ENCODE measurements around the gene COQ4.

COQ4 gene

DNA sequence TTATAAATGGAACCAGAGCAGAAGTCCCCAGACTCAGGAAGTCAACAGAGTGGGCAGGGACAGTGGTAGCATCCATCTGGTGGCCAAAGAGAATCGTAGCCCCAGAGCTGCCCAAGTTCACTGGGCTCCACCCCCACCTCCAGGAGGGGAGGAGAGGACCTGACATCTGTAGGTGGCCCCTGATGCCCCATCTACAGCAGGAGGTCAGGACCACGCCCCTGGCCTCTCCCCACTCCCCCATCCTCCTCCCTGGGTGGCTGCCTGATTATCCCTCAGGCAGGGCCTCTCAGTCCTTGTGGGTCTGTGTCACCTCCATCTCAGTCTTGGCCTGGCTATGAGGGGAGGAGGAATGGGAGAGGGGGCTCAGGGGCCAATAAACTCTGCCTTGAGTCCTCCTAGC, 38.2 kb downstream of the COQ4 start:
- H3K4me3 ChIP-seq (ENCODE audit: insufficient read depth, low read depth, low read length): no peak overlapping the region
- no peak overlapping the region for H3K27ac ChIP-seq (ENCODE audit: insufficient read depth, low read depth, low read length, poor library complexity, severe bottlenecking)
- H3K36me3 ChIP-seq (ENCODE audit: control insufficient read depth, insufficient read depth, low read length): no peaks in the 10 kb centered on the region
- H3K4me1 ChIP-seq (ENCODE audit: control insufficient read depth, insufficient read depth, low read length): peaks cover 25% of the 10 kb centered on the region
- WGBS, 2 experiments: 64 to 83% methylated on average over 2 of the region's 2 CpGs
- peaks cover 21% of the 10 kb centered on the region for H3K27me3 ChIP-seq (ENCODE audit: control insufficient read depth, insufficient read depth, low read length, poor library complexity, severe bottlenecking)
- no peaks in the 10 kb centered on the region for H3K9me3 ChIP-seq (ENCODE audit: control insufficient read depth, low read length)

DNA sequence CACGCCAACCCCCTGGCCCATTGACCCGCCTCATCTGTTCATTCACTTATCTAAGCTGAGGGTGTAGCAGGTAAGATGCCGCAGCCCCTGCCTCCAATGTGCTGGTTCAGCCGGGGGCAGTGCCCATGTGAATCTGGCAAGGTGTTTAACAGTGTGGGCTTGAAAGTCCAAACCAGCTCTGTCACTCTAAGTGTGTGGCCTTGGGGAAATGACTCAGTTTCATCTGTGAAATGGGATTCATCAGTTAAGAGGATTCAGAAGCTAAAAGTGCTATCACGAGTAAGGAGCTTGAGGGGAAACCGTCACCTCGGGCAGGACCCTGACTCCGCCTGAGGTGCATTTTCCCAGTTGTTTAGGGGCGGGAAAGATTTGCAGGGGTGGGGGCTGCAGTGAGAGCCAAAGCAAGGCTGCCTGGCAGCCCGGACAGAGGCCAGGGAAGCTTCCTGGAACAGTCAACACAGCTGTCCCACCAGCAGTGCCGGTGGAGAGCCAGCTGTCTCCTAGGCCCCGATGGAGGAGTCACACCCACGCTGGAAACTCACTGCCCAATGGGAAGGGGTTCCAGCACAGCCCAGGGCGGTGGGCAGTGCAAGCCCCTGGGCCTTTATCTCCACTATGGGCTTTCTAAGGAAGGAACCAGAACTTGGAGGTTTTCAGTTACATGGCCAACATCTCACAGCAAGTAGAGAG, 38.8 kb downstream of the COQ4 start:
- no peak overlapping the region for H3K4me3 ChIP-seq (ENCODE audit: insufficient read depth, low read depth, low read length)
- H3K27me3 ChIP-seq (ENCODE audit: control insufficient read depth, insufficient read depth, low read length, poor library complexity, severe bottlenecking): peaks cover 21% of the 10 kb centered on the region
- no peaks in the 10 kb centered on the region for H3K9me3 ChIP-seq (ENCODE audit: control insufficient read depth, low read length)
- H3K36me3 ChIP-seq (ENCODE audit: control insufficient read depth, insufficient read depth, low read length): no peaks in the 10 kb centered on the region
- peaks cover 26% of the 10 kb centered on the region for H3K4me1 ChIP-seq (ENCODE audit: control insufficient read depth, insufficient read depth, low read length)
- no peak overlapping the region for H3K27ac ChIP-seq (ENCODE audit: insufficient read depth, low read depth, low read length, poor library complexity, severe bottlenecking)
- 70 to 73% methylated on average over 14 of the region's 14 CpGs for WGBS, 2 experiments

GRCh38 chr9:128361986-128362646, 39.5 kb downstream of the COQ4 start:
- Histone ChIP-seq H3K36me3 (ENCODE audit: control insufficient read depth, insufficient read depth, low read length) (no peaks in the 10 kb centered on the region), H3K4me1 (ENCODE audit: control insufficient read depth, insufficient read depth, low read length) (peaks cover 26% of the 10 kb centered on the region), H3K27ac (ENCODE audit: insufficient read depth, low read depth, low read length, poor library complexity, severe bottlenecking) (no peak overlapping the region), H3K4me3 (ENCODE audit: insufficient read depth, low read depth, low read length) (no peak overlapping the region), H3K27me3 (ENCODE audit: control insufficient read depth, insufficient read depth, low read length, poor library complexity, severe bottlenecking) (peaks cover 27% of the 10 kb centered on the region), H3K9me3 (ENCODE audit: control insufficient read depth, low read length) (no peaks in the 10 kb centered on the region)
- WGBS, 2 experiments: 23 to 24% methylated on average over 20 of the region's 20 CpGs

GRCh38 chr9:128362774-128363173, 40.1 kb downstream of the COQ4 start:
- H3K4me1 ChIP-seq (ENCODE audit: control insufficient read depth, insufficient read depth, low read length): peaks cover 26% of the 10 kb centered on the region
- H3K27me3 ChIP-seq (ENCODE audit: control insufficient read depth, insufficient read depth, low read length, poor library complexity, severe bottlenecking): peaks cover 34% of the 10 kb centered on the region
- no peaks in the 10 kb centered on the region for H3K9me3 ChIP-seq (ENCODE audit: control insufficient read depth, low read length)
- H3K4me3 ChIP-seq (ENCODE audit: insufficient read depth, low read depth, low read length): no peak overlapping the region
- 92 to 98% methylated on average over 3 of the region's 3 CpGs for WGBS, 2 experiments
- H3K36me3 ChIP-seq (ENCODE audit: control insufficient read depth, insufficient read depth, low read length): no peaks in the 10 kb centered on the region
- no peak overlapping the region for H3K27ac ChIP-seq (ENCODE audit: insufficient read depth, low read depth, low read length, poor library complexity, severe bottlenecking)

- Histone ChIP-seq H3K27ac (ENCODE audit: insufficient read depth, low read depth, low read length, poor library complexity, severe bottlenecking) (peak overlapping the region; percentile 99), H3K4me3 (ENCODE audit: insufficient read depth, low read depth, low read length) (no peak overlapping the region)
- WGBS, 2 experiments: 43 to 47% methylated on average over 4 of the region's 4 CpGs
Observed at GRCh38 chr9:128365525-128365924, 42.9 kb downstream of the COQ4 start.

DNA sequence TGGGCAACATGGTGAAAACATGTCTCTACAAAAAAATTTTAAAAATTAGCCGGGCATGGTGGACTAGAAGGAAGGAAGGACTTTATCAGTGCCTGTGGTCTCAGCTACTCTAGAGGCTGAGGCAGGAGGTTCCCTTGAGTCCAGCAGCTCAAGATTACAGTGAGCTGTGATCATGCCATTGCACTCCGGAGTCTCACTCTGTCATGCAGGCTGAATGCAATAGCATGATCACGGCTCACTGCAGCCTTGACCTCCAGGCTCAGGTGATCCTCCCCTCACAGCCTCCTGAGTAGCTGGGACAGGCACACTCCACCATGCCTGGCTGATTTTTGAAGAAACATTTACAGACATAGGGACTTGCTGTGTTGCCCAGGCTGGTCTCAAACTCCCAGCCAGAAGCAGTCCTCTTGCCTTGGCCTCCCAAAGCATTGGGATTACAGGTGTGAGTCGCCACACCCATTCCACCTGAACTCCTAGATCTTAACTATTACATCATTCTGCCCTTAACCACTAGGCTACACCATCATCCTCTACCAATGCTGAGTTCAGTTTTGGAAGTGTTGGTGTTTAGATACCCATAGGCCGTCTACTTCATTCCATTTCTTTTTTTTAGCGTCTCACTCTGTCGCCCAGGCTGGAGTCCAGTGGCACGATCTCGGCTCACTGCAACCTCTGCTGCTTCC, 46.5 kb downstream of the COQ4 start:
- H3K4me3 ChIP-seq (ENCODE audit: insufficient read depth, low read depth, low read length): no peak overlapping the region
- no peaks in the 10 kb centered on the region for H3K9me3 ChIP-seq (ENCODE audit: control insufficient read depth, low read length)
- H3K4me1 ChIP-seq (ENCODE audit: control insufficient read depth, insufficient read depth, low read length): peaks cover 26% of the 10 kb centered on the region
- 93 to 96% methylated on average over 9 of the region's 9 CpGs for WGBS, 2 experiments
- H3K27me3 ChIP-seq (ENCODE audit: control insufficient read depth, insufficient read depth, low read length, poor library complexity, severe bottlenecking): peaks cover 16% of the 10 kb centered on the region
- no peak overlapping the region for H3K27ac ChIP-seq (ENCODE audit: insufficient read depth, low read depth, low read length, poor library complexity, severe bottlenecking)
- H3K36me3 ChIP-seq (ENCODE audit: control insufficient read depth, insufficient read depth, low read length): no peaks in the 10 kb centered on the region

More at GRCh38 chr9:128365525-128365924, 42.9 kb downstream of the COQ4 start:
- peaks cover 31% of the 10 kb centered on the region for H3K4me1 ChIP-seq (ENCODE audit: control insufficient read depth, insufficient read depth, low read length)
- H3K36me3 ChIP-seq (ENCODE audit: control insufficient read depth, insufficient read depth, low read length): no peaks in the 10 kb centered on the region
- peaks cover 35% of the 10 kb centered on the region for H3K27me3 ChIP-seq (ENCODE audit: control insufficient read depth, insufficient read depth, low read length, poor library complexity, severe bottlenecking)
- H3K9me3 ChIP-seq (ENCODE audit: control insufficient read depth, low read length): no peaks in the 10 kb centered on the region

GRCh38 chr9:128370367-128370751, 47.7 kb downstream of the COQ4 start:
- H3K27ac ChIP-seq (ENCODE audit: insufficient read depth, low read depth, low read length, poor library complexity, severe bottlenecking): no peak overlapping the region
- H3K4me3 ChIP-seq (ENCODE audit: insufficient read depth, low read depth, low read length): peak overlapping the region; percentile 83
- peaks cover 15% of the 10 kb centered on the region for H3K27me3 ChIP-seq (ENCODE audit: control insufficient read depth, insufficient read depth, low read length, poor library complexity, severe bottlenecking)
- peaks cover 16% of the 10 kb centered on the region for H3K4me1 ChIP-seq (ENCODE audit: control insufficient read depth, insufficient read depth, low read length)
- no peaks in the 10 kb centered on the region for H3K9me3 ChIP-seq (ENCODE audit: control insufficient read depth, low read length)
- no peaks in the 10 kb centered on the region for H3K36me3 ChIP-seq (ENCODE audit: control insufficient read depth, insufficient read depth, low read length)

DNA sequence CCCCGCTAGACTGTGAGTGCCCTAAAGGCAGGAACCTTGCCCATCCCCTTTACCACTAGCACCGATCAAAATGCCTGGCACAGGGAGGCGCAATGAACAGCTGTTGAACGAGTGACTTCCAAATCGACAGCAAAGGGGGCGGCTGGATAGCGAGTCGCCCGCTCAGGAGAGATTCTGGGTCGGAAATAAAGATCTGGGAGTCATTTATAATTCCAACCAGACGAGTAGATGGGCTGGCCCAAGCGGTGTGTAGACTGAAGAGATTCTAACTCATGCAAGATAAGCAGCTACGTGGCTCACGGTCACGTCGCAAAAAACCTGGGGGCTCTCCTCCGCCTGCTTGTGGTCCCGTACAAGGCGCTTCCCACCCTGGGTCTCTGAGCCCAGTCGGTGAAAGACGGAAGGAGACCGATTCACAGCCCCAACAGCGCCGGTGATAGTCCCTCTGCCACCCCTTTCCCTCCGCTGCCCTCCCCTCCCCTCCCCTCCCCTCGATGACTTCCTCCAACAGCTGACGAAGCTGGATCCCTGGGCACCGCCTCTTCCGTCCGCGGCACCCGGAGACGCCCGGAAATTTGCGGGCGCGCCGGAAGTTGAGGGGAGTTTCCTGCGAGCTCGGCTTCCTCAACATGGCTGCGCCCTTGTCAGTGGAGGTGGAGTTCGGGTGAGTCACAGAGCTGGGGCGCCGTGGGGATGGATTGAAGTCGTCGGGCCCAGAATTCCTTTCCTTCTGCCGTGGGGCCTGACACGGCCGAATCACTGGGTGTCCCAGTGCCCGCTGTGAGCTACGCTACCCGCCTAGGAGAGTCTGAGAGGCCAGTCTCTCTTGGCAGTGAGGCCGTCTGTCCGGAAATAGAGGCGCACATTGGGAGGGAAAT, 48.4 kb downstream of the COQ4 start, which contains the start of gene URM1:
URM1 (plus strand) TSS at position 623 of the 878 bp plus-strand sequence; CDS start at position 630, 7 bp downstream.
- 1% methylated on average over 55 of the region's 55 CpGs for WGBS, 2 experiments
- peaks cover 10% of the 10 kb centered on the region for H3K4me1 ChIP-seq (ENCODE audit: control insufficient read depth, insufficient read depth, low read length)

DNA sequence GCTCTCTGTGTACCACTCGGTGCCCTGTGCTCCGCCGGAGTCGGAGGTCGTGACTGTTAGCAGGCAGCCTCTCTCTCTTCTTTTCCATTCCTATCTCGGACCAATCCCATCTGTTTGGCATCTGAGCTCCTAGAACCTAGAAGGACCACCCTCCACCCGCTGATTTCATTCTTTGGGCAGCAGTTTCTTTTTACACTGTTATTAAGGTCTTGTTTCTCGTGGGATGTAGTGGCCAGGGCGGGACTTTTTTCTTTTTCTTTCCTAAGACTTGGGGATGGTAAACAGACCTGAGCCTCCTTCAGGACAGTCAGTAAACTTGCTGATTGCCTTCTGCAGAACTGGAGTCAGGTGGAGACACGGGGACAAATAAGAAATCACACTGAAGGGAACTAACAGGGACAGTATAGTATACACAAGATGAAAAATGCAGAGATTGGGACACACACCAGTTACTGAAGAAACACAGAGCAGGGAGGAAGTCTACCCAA, 49.0 kb downstream of the COQ4 start:
- Histone ChIP-seq H3K4me1 (ENCODE audit: control insufficient read depth, insufficient read depth, low read length) (peaks cover 10% of the 10 kb centered on the region), H3K36me3 (ENCODE audit: control insufficient read depth, insufficient read depth, low read length) (no peaks in the 10 kb centered on the region), H3K9me3 (ENCODE audit: control insufficient read depth, low read length) (no peaks in the 10 kb centered on the region), H3K27me3 (ENCODE audit: control insufficient read depth, insufficient read depth, low read length, poor library complexity, severe bottlenecking) (peaks cover 12% of the 10 kb centered on the region), H3K27ac (ENCODE audit: insufficient read depth, low read depth, low read length, poor library complexity, severe bottlenecking) (no peak overlapping the region), H3K4me3 (ENCODE audit: insufficient read depth, low read depth, low read length) (peak overlapping the region; percentile 83)
- 1 to 3% methylated on average over 9 to 10 of the region's 10 CpGs for WGBS, 2 experiments

More for the DNA sequence above, 48.4 kb downstream of the COQ4 start, which contains the start of gene URM1:
- Histone ChIP-seq H3K4me3 (ENCODE audit: insufficient read depth, low read depth, low read length) (peak within 1 kb of the TSS; percentile 83), H3K27me3 (ENCODE audit: control insufficient read depth, insufficient read depth, low read length, poor library complexity, severe bottlenecking) (peaks cover 15% of the 10 kb centered on the region), H3K36me3 (ENCODE audit: control insufficient read depth, insufficient read depth, low read length) (no peaks in the 10 kb centered on the region), H3K27ac (ENCODE audit: insufficient read depth, low read depth, low read length, poor library complexity, severe bottlenecking) (peak within 1 kb of the TSS; percentile 60), H3K9me3 (ENCODE audit: control insufficient read depth, low read length) (no peaks in the 10 kb centered on the region)
